MCF 10A (cell line): ENCODE data around the gene NRAS. TPM values are rescaled to one million over a fixed set of nuclear protein-coding genes. Genes with fewer than 3 reads are reported as not detected.
A peak's percentile ranks its signal among the peaks of the same experiment; 100 is the strongest.

Source experiments
- BruUV-seq: library from RNA; stranded (reverse); fragments of 400-500 nt; replicated peaks from 2 replicates; lab custom pipeline; 2021; lab: Mats Ljungman, UMichigan
- CTCF ChIA-PET: fragments of 300-600 bp; sonication (Branson Sonifier 250); formaldehyde crosslinking; extraction: SDS; loops from one replicate; lab custom pipeline; 2021; ENCODE audit warnings: antibody characterized with exemption, inconsistent platforms; lab: Yijun Ruan, JAX
- POLR2A ChIA-PET: fragments of 300-600, 350-650 bp; sonication (Branson Sonifier 250); formaldehyde crosslinking; extraction: SDS; loops from one replicate; lab custom pipeline; 2020; ENCODE audit warnings: antibody characterized with exemption, inconsistent platforms; lab: Yijun Ruan, JAX
- DNase-seq: peaks from one replicate; pipeline ENCODE4 v3.0.0-alpha.2; 2018; ENCODE audit not compliant: unreplicated experiment
- H3K27ac Mint-ChIP-seq: one replicate; pipeline ENCODE4 v1.8.0; 2022; ENCODE audit warnings: mild to moderate bottlenecking, low read depth, mixed read lengths; ENCODE audit not compliant: unreplicated experiment
- H3K27me3 Mint-ChIP-seq: one replicate; pipeline ENCODE4 v1.8.0; 2022; ENCODE audit warnings: mixed read lengths; ENCODE audit not compliant: insufficient read depth, unreplicated experiment
- H3K36me3 Mint-ChIP-seq: one replicate; pipeline ENCODE4 v1.8.0; 2022; ENCODE audit warnings: mild to moderate bottlenecking, moderate library complexity, mixed read lengths; ENCODE audit not compliant: insufficient read depth, unreplicated experiment
- H3K4me1 Mint-ChIP-seq: one replicate; pipeline ENCODE4 v1.8.0; 2022; ENCODE audit warnings: mixed read lengths; ENCODE audit not compliant: insufficient read depth, unreplicated experiment
- H3K4me3 Mint-ChIP-seq: one replicate; pipeline ENCODE4 v1.8.0; 2022; ENCODE audit warnings: mild to moderate bottlenecking, moderate library complexity, mixed read lengths; ENCODE audit not compliant: unreplicated experiment
- H3K9me3 Mint-ChIP-seq: one replicate; pipeline ENCODE4 v1.8.0; 2022; ENCODE audit warnings: mixed read lengths; ENCODE audit not compliant: unreplicated experiment
- intact Hi-C: fragments of 100-400 bp; cut with micrococcal nuclease; formaldehyde crosslinking; loops from 2 replicates; pipeline ENCODE4 v1.14.1; 2022
- total RNA-seq: library from RNA; stranded (reverse); gene quantifications from 2 replicates; pipeline ENCODE4 v1.2.3, GENCODE V29; 2022
- TF ChIP-seq, protein P1 (sequence below): fragments of 200-600 bp; IDR thresholded peaks from one replicate; pipeline ENCODE4 v1.8.0; 2022; ENCODE audit warnings: antibody characterized with exemption, mild to moderate bottlenecking; ENCODE audit not compliant: unreplicated experiment

The NRAS gene
- total RNA-seq, 1 experiment from 2014 or later = 38.9 TPM

DNA sequence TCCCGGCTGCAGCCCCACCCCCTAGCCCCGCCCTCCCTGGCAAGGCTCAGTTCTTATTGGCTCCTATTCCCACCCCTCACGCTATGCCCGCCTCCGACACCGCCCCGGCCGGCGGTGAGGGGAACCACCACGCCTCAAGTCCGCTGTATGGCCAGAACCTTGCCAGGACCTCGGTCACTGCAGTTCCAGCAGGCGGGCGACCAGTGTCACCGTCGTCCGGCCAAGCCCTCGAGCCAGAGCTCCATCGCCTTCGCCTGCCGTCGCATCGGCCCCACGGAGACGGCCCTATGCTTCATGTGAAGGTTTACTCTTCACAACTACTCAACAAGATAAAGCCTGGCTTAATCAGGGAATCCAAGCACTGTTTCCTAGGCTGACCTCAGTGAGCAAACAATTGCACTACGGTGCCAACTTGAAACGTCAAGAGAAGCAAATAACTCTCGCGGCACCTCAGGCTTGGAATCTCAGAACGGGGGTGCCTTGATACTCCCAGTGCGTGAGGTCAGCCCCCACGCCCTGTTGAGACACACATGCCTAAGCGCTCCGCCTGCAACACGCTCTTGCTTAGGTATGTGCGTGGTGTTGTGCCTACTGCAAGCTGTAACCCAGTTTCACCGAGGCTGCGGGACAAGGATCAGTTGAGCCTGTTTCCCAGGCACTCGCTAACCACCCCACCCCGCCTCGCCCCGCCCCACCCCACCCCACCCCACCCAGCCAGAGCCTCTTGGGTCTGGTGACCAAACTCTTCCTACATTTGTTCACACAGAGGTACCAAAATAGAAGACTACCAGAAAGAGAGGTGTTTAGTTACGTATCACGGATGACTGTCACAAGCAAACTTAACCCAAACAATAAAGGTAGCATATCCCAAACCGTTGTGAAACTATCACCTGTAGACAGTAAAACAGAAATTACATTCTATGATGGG is 46.2 kb downstream of the NRAS start:
- ChIA-PET POLR2A (interaction anchor here (0.6 to 6.6 kb wide), 30 partner anchors 11 to 858 kb away, joined by 3 to 230 read pairs (median 6); partner anchors contain the start of genes AMPD1, AP4B1, BCAS2 and CSDE1), CTCF (interaction anchor here (0.5 to 3.1 kb wide), 21 partner anchors 9 to 832 kb away, joined by 3 to 29 read pairs (median 4); partner anchors contain the start of genes AMPD1, BCAS2 and NRAS)
- Mint-ChIP-seq H3K4me1 (peaks cover 24% of the 10 kb centered on the region), H3K4me3 (peak overlapping the region; percentile 84), H3K27ac (peak overlapping the region; percentile 96), H3K27me3 (peaks cover 3% of the 10 kb centered on the region), H3K9me3 (no peaks in the 10 kb centered on the region), H3K36me3 (no peaks in the 10 kb centered on the region)
- TF ChIP-seq, protein P1, sequence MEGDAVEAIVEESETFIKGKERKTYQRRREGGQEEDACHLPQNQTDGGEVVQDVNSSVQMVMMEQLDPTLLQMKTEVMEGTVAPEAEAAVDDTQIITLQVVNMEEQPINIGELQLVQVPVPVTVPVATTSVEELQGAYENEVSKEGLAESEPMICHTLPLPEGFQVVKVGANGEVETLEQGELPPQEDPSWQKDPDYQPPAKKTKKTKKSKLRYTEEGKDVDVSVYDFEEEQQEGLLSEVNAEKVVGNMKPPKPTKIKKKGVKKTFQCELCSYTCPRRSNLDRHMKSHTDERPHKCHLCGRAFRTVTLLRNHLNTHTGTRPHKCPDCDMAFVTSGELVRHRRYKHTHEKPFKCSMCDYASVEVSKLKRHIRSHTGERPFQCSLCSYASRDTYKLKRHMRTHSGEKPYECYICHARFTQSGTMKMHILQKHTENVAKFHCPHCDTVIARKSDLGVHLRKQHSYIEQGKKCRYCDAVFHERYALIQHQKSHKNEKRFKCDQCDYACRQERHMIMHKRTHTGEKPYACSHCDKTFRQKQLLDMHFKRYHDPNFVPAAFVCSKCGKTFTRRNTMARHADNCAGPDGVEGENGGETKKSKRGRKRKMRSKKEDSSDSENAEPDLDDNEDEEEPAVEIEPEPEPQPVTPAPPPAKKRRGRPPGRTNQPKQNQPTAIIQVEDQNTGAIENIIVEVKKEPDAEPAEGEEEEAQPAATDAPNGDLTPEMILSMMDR = no peak
- intact Hi-C loops = loop anchor here (1.0 to 5.0 kb wide), 5 partner anchors 60 to 324 kb away; partner anchors contain the start of genes BCAS2 and TRIM33
- DNase-seq = peak; percentile 95
- BruUV-seq = no TSS peak

GRCh38 chr1:114669562-114670082 is 46.9 kb downstream of the NRAS start, which contains the start of gene DENND2C:
TSS of gene DENND2C (minus strand) at chr1:114670049. CDS start at chr1:114625984, 44,065 bp downstream.
- peaks cover 24% of the 10 kb centered on the region for H3K4me1 Mint-ChIP-seq
- TF ChIP-seq, protein P1 = no peak
- POLR2A ChIA-PET = interaction anchor here (0.6 to 6.6 kb wide), 35 partner anchors 10 to 1148 kb away, joined by 3 to 230 read pairs (median 5); partner anchors contain the start of genes AMPD1, AP4B1, BCAS2 and CSDE1
- no peaks in the 10 kb centered on the region for H3K36me3 Mint-ChIP-seq
- CTCF ChIA-PET = interaction anchor here (0.6 to 2.8 kb wide), 8 partner anchors 9 to 324 kb away, joined by 3 to 14 read pairs (median 3); partner anchors contain the start of gene BCAS2
- TSS peak; percentile 68 for BruUV-seq
- DNase-seq = no peak
- H3K4me3 Mint-ChIP-seq = peak within 1 kb of the TSS; percentile 84
- peak within 1 kb of the TSS; percentile 96 for H3K27ac Mint-ChIP-seq
- intact Hi-C loops = loop anchor here (1.0 to 5.0 kb wide), 4 partner anchors 59 to 257 kb away; partner anchors contain the start of genes BCAS2 and TRIM33
- no peaks in the 10 kb centered on the region for H3K9me3 Mint-ChIP-seq
- no peaks in the 10 kb centered on the region for H3K27me3 Mint-ChIP-seq

GRCh38 chr1:114668784-114669561 is 47.6 kb downstream of the NRAS start:
- Mint-ChIP-seq H3K9me3 (no peaks in the 10 kb centered on the region), H3K4me1 (peaks cover 24% of the 10 kb centered on the region), H3K27ac (peak overlapping the region; percentile 96), H3K36me3 (no peaks in the 10 kb centered on the region), H3K4me3 (peak overlapping the region; percentile 84), H3K27me3 (no peaks in the 10 kb centered on the region)
- DNase-seq = peak; percentile 63
- no TSS peak for BruUV-seq
- ChIA-PET POLR2A (interaction anchor here (0.6 to 6.6 kb wide), 39 partner anchors 9 to 1148 kb away, joined by 3 to 230 read pairs (median 5); partner anchors contain the start of genes AMPD1, AP4B1, BCAS2 and CSDE1), CTCF (interaction anchor here (0.7 to 2.8 kb wide), 8 partner anchors 8 to 323 kb away, joined by 3 to 14 read pairs (median 3); partner anchors contain the start of gene BCAS2)
- intact Hi-C loops = no loop called here
- TF ChIP-seq, protein P1 = no peak
